Measurements from ENCODE around the gene PCSK1.

- TF ChIP-seq CTCF (IDR thresholded peaks at IDR 0.05): no peak
- no peak for TF ChIP-seq POLR2A (IDR thresholded peaks at IDR 0.05)
Observed at GRCh38 chr5:96433066-96433447, at the start of gene PCSK1.
